ENCODE data around the gene GULP1.

GRCh38 chr2:188517549-188518215 lies 226.0 kb downstream of the GULP1 start:
- TF ChIP-seq CTCF (IDR thresholded peaks at IDR 0.05) (no peak), POLR2A (IDR thresholded peaks at IDR 0.05) (no peak)
